GM18508 (cell line): Measurements from ENCODE around the gene SHMT1.

Experiments used
- ATAC-seq: cut with Tn5 transposase; IDR thresholded peaks from one replicate; pipeline ENCODE4 v1.9.1; 2021; ENCODE audit warnings: moderate number of reproducible peaks; ENCODE audit not compliant: insufficient read depth, unreplicated experiment

SHMT1 gene

GRCh38 chr17:18328643-18329204 is 34.6 kb downstream of the SHMT1 start:
- ATAC-seq, result no peak

DNA sequence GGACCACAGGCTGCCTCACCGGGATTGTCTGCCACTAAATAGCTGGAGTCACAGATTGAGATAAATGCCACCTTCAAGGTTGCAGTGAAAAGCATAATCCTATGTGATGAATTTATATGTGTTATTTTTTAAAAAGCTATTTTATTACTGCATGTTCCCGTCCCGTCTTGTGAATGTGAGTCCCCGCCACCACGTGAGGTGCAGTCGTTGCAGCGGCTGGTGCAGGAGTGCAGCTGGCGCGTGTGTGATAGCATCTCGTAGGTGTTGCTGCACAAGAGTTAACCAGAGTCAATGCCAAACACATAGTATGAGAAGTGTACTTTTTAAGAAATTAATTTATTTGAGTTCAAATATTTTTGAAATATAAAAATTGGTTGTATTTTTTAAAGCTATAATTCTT is 35.8 kb downstream of the SHMT1 start:
- ATAC-seq, result no peak

GRCh38 chr17:18327093-18327492 is 36.3 kb downstream of the SHMT1 start:
- ATAC-seq, result no peak

DNA sequence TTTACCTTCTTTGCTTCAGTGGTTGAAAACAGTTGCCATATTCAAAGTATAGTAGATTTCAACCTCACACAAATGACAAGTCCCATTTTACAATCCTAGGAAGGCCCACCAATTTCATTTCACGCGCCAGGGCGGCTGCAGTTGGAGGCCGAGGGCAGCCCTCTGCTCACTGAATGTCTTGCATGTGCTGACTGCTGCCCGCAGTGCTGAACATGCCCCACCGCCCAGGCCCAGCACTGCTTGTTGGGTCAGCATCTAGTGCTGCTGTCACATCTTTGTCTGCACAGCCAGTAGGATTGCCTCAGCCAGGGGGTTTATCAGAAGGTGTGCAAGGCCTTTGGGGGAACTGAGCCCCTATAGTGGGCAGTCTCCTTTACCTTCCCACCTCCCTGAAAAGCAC is 36.8 kb downstream of the SHMT1 start:
- no peak for ATAC-seq

DNA sequence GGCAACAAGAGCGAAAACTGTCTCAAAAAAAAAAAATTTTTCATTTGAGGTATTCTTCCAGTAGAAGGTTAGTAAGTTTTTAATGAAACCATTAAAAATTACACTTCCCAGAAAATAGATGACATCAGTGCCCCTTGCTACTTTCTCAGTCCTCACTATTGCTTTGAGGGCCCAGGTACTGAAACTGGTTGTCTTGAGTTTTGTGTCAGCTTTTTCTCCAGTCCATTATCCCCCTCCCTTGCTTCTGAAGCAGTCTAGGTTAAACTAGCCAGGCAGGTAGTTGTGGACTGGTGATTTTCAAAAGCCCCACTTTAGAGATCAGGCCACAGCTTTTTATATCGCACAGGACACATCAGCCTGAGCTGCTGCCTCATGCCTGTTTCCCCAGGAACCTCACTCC is 37.3 kb downstream of the SHMT1 start:
- ATAC-seq, result no peak

GRCh38 chr17:18324140-18325050 is 39.0 kb downstream of the SHMT1 start:
- ATAC-seq, result no peak

- no peak for ATAC-seq
Measured at GRCh38 chr17:18323507-18324139, 39.7 kb downstream of the SHMT1 start.

GRCh38 chr17:18323007-18323406 is 40.3 kb downstream of the SHMT1 start:
- ATAC-seq, result no peak

DNA sequence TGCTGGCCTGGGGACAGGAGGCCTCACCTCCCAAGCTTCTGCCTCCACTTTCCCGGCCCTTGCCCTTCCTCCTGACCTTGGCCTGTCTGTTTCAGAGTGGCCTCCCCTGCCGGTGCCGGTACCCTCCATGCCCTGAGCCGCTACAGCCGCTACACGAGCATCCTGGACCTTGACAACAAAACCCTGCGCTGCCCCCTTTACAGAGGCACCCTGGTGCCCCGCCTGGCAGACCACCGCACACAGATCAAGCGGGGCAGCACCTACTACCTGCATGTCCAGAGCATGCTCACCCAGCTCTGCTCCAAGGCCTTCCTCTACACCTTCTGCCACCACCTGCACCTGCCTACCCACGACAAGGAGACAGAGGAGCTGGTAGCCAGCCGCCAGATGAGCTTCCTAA is 40.8 kb downstream of the SHMT1 start:
- ATAC-seq, result no peak

DNA sequence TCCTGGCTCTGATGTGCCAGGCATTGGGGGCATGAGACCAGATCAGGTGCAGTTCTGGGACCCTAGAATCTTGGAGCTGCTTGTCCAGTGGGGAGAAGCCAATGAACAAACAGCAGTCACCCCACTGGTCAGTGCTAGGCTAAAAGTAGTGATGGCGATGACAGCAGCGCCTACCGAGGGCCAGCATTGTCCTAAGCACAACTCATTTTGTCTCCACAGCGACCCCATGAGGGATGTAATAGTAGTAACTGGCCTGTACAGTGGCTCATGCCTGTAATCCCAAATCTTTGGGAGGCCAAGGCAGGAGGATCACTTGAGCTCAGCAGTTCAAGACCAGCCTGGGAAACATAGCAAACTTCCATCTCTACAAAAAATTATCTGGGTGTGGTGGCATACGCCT is 42.0 kb downstream of the SHMT1 start:
- no peak for ATAC-seq

GRCh38 chr17:18320301-18320700 is 43.0 kb downstream of the SHMT1 start:
- no peak for ATAC-seq

DNA sequence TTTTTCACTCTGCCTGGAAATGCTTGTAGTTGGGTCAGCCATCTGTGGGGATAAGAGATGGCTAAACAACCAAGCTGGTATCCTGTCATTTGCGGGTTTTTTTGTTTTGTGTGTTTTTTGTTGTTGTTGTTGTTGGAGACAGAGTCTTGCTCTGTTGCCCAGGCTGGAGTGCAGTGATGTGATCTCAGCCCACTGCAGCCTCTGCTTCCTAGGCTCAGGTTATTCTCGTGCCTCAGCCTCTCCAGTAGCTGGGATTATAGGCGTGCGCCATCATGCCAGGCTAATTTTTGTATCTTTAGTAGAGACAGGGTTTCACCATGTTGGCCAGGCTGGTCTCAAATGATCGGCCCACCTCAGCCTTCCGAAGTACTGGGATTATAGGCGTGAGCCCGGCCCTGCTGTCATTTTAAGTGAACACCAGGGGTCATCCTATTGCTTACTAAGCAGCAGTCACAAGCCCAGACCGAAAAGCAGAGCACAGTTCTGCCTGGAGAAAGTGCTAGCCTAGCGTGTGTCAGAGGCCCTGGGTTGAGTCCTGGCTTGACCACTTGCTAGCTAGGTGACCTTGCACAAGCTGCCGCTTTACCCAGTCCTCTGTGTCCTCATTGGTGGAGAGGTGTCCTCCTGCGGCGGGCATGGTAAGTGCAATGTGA is 43.6 kb downstream of the SHMT1 start:
- no peak for ATAC-seq

DNA sequence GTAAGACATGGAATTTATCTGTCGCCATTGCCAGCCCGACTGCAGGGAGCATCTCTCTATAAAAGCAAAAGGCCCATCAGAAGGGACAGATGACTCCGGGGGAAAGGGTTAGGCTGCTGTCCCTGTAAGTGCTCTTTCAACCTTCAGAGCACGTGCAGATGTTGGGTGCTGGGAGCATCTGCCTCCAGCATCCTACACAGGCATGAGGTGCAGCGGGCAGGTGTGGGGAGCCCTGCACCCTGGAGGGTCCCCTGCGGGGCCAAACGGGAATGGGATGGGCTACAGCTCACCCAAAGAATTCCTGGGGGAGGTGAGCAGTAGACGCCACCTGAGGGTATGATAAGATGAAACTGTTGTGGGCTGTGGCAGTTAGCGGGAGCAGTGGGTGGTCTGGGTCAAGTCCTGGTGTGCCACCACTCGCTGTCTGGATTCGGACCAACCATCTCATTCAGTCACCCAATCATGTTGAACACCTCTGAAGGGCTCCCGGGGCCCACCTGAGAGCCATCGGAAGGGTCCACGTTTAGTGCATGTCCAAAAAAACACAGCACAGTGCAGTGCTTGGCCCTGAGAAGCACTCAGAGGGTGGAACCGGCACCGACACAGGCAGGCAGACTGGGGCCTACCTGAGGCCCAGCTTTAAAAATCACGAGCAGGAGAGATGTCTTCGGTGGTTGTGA is 44.4 kb downstream of the SHMT1 start:
- no peak for ATAC-seq

DNA sequence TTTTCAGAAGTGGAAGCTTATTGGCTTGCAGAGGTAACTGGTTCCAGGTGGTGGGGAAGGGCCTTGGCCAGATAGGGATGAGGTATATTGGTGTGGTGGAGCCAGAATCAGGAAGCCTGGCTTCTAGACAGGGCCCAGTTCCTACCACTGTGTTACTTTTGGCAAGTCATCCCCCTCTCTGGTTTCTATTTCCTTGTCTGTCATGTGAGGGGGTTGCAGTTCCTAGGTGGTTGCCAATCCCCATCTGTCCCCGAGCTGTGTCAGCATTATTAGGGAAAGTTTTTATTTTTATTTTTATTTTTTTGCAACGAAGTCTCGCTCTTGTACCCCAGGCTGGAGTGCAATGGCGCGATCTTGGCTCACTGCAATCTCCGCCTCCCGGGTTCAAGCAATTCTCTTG is 45.2 kb downstream of the SHMT1 start:
- ATAC-seq, result no peak

- no peak for ATAC-seq
Measured at GRCh38 chr17:18315961-18316360, 47.4 kb downstream of the SHMT1 start.

DNA sequence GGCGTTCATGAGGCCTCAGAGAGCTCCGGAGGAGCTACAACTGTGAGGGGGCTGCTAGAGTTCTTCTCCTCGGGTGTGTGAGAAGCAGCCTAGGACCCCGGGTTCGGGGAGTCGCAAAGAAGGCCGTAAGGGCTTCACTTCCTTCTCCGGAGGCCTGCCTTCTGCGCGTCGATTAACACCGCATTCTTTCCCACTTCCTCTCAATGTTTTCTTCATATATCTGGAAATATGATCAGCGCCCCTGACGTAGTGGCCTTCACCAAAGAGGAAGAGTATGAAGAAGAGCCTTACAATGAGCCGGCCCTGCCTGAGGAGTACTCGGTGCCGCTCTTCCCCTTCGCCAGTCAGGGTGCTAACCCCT is 47.8 kb downstream of the SHMT1 start:
- ATAC-seq, result no peak

- ATAC-seq, result peak; percentile 48
Measured at GRCh38 chr17:18314731-18315561, 48.4 kb downstream of the SHMT1 start, which contains the start of the genes SMCR8 and TOP3A. Gene SMCR8 (plus strand): TSS chr17:18315293. CDS start chr17:18315790, 497 bp downstream. Gene TOP3A (minus strand): TSS chr17:18314994. CDS start chr17:18314778, 216 bp downstream.

DNA sequence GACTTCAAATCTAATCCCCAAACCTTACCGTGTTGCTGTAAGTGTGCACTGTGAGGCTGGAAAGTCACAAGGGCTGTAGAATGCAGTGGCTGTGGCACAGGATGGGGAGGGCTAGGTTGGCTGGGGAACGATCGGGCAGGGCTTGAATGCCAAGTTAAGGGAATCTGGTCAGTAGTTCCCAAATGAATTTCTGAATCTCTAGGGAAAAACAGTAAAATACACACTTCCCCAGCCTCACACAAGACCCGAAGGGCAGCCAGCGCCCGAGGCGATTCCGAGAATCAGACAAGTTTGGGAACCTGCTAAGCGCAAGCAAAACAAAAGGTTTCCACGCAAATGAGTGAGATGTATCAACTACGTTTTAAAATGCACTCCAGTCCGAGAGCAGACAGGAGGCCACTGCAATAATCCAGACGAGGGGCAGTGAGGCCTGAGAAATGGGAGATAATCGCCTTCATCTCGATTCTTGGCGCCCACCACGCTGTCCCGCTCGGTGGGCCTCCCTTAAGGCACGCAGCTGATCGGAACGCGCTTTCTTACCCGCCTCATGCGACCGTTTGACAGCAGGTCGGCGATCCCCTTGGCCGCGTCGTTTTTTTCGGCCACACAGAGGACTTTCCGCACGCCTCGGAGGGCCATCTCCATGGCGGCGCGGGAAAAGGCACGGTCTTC is 49.2 kb downstream of the SHMT1 start:
- peak; percentile 13 for ATAC-seq

DNA sequence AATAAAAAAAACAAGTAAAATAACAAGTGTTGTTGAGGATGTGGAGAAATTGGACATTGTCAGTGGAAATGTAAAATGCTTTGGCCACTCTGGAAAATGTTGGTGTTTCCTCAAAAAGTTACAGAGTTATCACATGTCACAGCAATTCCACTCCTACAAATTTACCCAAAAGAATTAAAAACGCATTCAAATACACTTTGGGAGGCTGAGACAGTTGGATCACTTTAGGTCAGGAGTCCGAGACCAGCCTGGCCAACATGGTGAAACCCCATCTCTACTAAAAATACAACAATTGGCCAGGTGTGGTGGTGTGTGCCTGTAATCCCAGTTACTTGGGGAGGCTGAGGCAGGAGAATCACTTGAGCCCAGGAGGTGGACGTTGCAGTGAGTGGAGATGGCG is 54.1 kb downstream of the SHMT1 start:
- ATAC-seq, result no peak
